ENCODE data around the gene DMRTA1. TPM values are rescaled to one million over a fixed set of nuclear protein-coding genes. Genes with fewer than 3 reads are reported as not detected.

DMRTA1 gene, protein sequence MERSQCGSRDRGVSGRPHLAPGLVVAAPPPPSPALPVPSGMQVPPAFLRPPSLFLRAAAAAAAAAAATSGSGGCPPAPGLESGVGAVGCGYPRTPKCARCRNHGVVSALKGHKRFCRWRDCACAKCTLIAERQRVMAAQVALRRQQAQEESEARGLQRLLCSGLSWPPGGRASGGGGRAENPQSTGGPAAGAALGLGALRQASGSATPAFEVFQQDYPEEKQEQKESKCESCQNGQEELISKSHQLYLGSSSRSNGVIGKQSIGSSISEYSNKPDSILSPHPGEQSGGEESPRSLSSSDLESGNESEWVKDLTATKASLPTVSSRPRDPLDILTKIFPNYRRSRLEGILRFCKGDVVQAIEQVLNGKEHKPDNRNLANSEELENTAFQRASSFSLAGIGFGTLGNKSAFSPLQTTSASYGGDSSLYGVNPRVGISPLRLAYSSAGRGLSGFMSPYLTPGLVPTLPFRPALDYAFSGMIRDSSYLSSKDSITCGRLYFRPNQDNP
- under 0.01 and 0.26 TPM in 2 replicates for total RNA-seq

GRCh38 chr9:22446589-22446949 is at the start of gene DMRTA1:
DMRTA1 (plus strand) TSS chr9:22446824; CDS start chr9:22447066, 242 bp downstream.

